ENCODE data around the gene FRMD5.
"Not testable (repeated sequence)": the region's sequence is repeated elsewhere in the genome, so short reads cannot be mapped to it uniquely, and the experiment has no call there.

The FRMD5 gene

GRCh38 chr15:44195151-44195740 lies at the start of gene FRMD5:
FRMD5 (minus strand) TSS chr15:44195271.
- peak; percentile 93 for DNase-seq

DNA sequence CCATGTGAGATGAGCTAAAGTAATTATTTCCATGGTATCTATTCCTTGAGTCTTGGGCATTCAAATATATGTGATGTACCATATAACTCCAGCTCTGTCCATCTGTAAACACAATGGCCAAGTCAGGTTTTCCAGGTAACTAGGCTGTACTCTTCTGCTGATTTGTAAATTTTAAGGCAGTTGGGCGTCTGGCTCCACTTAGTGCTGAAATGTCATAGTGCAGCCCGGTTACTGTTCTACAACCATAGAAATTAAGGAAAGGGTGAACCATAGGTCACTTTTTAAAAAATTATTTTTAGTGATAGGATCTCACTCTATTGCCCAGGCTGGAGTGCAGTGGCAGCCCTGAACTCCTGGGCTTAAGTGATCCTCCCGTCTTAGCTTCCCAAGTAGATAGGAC lies 48.8 kb upstream of the FRMD5 start:
- DNase-seq = no peak

DNA sequence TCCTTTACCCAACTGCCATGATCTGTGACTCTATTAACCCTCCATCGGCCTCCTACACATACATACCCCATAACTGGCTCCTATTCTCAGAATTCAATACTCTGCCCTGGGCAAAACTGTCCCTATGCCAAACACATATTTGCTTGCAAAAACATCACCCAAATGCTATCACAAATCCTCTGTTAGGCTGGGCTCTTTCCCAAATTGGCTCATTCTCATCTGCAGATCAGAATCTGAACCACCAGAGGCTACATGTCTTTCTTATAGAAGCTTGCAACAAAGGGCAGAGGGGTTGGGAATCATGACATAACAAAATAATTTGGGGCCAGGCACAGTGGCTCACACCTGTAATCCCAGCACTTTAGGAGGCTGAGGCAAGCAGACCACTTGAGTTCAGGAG lies 48.1 kb upstream of the FRMD5 start:
- DNase-seq = no peak

GRCh38 chr15:44231842-44232241 lies 36.8 kb upstream of the FRMD5 start:
- no peak for DNase-seq

DNA sequence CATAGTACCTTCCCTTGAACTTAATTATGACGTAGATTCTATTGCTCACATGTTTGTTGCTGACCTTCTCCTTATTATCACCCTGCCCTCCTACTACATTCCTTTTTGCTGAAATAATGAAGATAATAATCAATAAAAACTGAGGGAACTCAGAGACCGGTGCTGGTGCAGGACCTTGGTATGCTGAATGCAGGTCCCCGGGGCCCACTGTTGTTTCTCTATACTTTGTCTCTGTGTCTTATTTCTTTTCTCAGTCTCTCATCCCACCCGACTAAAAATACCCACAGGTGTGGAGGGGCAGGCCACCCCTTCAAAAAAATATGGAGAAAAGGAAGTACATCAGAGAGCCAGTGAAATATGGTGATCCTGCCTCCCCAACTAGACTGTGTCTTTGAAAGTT lies 34.2 kb upstream of the FRMD5 start:
- not testable (repeated sequence) for DNase-seq

- DNase-seq = no peak
These were observed 32.5 kb upstream of the FRMD5 start for GRCh38 chr15:44227584-44227983.

DNA sequence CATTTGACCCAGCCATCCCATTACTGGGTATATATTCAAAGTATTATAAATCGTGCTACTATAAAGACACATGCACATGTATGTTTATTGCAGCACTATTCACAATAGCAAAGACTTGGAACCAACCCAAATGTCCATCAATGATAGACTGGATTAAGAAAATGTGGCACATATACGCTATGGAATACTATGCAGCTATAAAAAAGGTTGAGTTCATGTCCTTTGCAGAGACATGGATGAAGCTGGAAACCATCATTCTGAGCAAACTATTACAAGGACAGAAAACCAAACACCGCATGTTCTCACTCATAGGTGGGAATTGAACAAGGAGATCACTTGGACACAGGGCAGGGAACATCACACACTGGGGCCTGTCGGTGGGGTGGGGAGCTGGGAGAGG lies 31.9 kb upstream of the FRMD5 start:
- not testable (repeated sequence) for DNase-seq

DNA sequence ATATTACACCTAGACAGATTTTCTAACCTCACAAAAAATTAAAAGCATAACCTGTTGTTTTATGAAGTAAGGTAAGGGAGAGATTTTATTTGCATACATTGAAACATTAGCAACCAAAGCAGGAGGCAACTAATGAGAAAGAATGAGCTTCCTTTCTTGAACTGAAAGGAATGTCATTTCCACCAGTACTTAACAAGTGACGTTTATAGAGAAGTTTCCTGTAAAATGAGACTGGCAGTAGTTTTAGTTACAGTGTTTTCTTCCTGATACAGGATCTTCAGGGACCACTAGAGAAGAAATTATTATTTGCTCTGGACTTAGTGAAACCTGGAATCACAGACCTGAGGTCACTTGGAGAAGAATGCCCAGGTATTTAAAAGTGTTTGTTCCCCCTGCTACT lies 27.4 kb upstream of the FRMD5 start:
- DNase-seq = no peak

- no peak for DNase-seq
These were observed 24.0 kb upstream of the FRMD5 start for GRCh38 chr15:44219073-44219472.

DNA sequence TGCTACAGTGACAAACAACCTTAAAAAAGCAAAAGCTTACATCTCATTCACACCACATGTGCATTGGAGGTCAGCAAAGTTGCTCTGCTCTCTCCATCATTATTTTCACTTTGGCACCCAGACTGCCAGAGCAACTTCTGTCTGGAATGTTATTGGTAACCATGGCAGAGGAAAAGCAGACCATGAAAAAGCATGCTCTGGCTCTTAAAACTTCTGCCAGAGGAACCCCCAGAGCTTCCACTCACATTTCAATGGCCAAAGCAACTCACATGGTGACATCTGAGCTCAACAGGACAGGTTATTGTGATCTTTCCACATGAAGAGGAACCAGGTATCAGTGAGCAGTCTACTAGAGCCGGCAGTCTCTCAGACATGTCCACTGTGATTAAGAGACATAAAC lies 21.9 kb upstream of the FRMD5 start:
- DNase-seq = no peak

DNA sequence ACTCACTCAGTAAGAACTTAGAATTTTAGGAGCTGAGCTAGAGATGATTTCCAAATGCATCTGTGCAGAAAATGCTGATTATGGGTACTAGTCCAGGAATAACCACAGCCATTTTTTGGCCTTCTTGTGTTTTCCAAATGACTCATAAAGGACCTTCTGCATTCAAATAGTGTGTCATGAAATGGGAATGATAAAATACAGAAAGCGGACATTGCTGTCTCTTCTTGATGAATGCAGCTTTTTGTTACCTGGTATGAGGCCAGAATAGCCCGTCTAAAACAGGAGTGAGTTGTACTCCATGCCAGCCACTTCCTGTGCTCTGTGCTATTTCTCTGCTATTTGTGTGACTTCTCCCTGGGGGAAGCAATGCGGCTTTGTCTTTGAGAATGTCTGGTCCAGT lies 20.5 kb upstream of the FRMD5 start:
- no peak for DNase-seq

DNA sequence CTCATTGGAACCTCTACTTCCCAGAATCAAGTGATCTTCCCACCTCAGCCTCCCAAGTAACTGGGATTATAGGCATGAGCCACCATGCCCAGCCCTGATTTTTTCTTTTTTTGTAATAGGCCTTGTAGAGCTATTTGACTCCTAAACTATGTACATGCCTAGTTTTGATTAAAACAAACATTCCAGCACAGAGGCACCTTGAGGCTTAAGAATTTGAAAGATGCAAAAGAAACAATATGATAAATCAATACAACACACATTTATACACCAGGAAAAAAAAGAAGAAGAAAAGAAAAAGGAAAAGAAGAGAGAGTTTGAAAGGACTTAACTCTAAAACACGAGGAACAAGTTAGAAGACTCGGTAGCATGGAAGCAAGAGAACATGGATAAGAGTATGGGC lies 13.9 kb upstream of the FRMD5 start:
- DNase-seq = no peak

- DNase-seq = no peak
These were observed 12.6 kb upstream of the FRMD5 start for GRCh38 chr15:44207643-44208042.

- no peak for DNase-seq
These were observed 4.3 kb upstream of the FRMD5 start for GRCh38 chr15:44199393-44199792.

DNA sequence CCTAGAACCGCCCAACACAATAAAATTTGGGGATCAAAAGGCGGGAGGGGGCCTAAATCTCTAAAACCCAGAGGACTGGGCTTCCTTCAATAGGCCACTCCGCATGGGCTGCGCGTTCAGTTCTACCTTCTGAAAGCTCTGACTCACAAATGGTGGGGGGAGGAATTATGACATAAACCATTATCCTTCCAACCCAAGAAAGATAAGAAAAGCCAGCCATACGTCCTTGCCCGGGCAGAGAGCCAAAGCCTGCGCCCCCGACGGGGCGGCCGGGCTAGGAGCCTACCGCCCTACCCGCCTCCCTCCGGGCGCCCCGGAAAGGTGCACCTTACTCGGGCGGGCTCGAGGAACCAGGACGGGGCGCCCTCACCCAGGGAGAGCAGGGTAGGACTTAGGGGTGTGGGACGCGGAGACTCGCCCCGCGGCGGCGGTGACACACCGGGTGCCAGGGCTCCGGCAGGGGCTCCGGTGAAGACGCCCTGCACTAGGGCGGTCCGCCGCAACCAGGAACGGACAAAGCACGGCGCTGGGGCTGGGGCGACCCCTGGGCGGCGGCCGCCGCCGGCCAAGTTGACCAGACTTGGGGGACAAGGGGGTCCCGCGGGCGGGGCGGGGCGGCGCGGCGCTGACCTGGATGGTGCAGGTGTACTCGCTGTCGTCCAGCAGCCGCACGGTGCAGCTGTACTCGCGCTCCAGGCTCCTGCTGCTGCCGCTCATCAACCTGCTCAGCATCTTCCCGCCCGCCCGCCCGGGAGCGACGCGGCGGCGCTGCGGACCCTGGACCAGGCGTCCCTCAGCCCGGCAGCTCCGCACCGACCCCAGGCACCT lies 534 bp downstream of the FRMD5 start:
- peak; percentile 73 for DNase-seq

DNA sequence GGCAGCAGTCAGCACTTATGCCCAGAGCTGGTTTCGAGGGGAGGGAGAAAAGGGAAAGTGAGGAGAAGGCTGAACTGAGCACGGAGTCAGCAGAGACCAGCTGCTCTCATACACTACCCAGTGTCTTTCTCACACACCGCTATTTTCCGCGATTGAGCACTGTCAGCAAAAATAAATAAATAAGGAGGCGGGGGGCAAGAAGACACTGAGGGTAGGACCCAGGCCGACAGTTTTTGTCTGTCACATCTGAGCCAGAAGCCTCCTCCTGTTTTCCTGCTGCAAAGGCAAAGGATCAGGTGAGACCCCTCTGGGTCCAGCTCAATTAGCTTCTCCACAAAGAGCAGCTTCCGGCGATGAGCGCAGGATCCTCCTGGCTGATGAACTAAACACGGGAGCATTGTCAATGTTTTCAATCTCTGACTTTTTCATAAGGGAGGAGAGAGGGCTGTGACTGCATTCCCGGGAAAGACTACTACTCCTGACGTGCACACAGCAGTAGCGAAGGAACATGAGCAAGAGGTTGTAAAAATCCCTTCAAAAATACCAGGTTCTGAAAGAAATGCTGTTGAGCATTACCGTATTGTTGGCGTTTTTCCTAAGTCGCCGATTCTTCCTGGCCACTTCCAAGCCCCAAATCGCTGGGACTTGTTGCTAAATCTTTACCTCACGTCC lies 1.3 kb downstream of the FRMD5 start:
- DNase-seq = no peak

- DNase-seq = no peak
These were observed 6.3 kb downstream of the FRMD5 start for GRCh38 chr15:44188795-44189194.

- DNase-seq = no peak
These were observed 8.4 kb downstream of the FRMD5 start for GRCh38 chr15:44186705-44187104.

DNA sequence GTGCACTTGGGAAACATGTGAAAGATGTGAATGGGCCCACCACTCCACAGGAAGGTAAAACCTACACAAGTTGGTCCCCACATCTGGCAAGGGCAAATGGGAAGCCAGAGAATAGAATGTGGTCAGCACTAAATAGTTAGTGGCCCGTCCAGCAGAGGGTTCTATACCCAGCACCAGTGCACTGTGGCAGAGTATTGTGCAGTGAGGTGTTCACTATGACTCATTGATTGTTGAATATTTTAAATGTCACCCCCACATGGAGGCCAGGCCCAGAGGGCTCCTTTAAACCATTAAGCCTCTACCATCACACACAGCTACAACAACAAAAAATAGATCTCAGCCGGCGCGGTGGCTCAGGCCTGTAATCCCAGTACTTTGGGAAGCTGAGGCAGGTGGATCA lies 11.7 kb downstream of the FRMD5 start:
- no peak for DNase-seq

DNA sequence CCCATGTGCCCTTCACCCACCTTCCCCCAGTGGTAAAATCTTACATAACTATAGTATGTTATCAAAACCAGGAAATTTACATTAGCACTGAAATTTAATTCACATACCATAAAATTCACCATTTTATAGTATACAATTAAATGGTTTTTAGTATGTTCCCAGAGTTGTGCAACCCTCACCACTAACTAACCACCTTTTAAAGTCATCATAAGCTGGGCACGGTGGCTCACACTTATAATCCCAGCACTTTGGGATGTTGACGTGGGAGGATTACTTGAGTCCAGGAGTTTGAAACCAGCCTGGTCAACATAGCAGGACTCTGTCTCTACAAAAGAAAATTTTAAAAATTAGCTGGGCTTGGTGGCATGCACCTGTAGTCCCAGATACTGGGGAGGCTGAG lies 13.7 kb downstream of the FRMD5 start:
- DNase-seq = no peak

GRCh38 chr15:44177139-44177538 lies 17.9 kb downstream of the FRMD5 start:
- no peak for DNase-seq

- DNase-seq = no peak
These were observed 21.3 kb downstream of the FRMD5 start for GRCh38 chr15:44173813-44174212.

GRCh38 chr15:44163370-44163769 lies 31.7 kb downstream of the FRMD5 start:
- DNase-seq = no peak

DNA sequence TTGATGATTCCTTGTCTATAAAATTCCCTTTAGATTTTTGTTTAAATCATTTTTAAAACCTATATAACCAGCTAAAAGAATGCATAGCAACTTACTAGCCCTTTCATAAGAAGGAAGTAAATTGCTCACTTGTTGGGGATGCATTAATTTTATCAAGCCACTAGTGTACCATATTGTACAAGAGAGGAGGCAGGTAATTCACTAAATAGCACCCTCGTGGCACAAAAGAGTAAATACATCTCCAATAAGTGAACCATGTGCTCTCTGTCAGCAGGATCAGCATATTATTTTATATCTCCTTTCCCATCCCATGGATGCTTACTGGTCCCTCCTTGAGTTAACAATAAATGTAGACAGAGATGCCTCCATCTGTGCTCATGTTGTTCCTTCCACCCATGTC lies 34.3 kb downstream of the FRMD5 start:
- no peak for DNase-seq

Data from activated CD8-positive, alpha-beta memory T cell treated with anti-CD3 and anti-CD28 coated beads, Interleukin-2, amount 50 U/mL, for 48 hours (primary cell).